Measurements from ENCODE around the gene WTAP.
A peak's percentile ranks its signal among the peaks of the same experiment; 100 is the strongest.
"Not testable (repeated sequence)": the region's sequence is repeated elsewhere in the genome, so short reads cannot be mapped to it uniquely, and the experiment has no call there.

The WTAP gene

GRCh38 chr6:159723259-159723658 is 4.0 kb upstream of the WTAP start:
- Histone ChIP-seq H3K4me3 (ENCODE audit: low read length) (no peak overlapping the region), H3K36me3 (replicated peaks; ENCODE audit: insufficient read depth, low read length) (no peaks in the 10 kb centered on the region), H3K9me2 (replicated peaks; ENCODE audit: insufficient read depth, low read length) (no peaks in the 10 kb centered on the region), H3K27me3 (replicated peaks; ENCODE audit: insufficient read depth, low read length) (no peaks in the 10 kb centered on the region), H4K20me1 (ENCODE audit: insufficient read depth, low read length) (no peaks in the 10 kb centered on the region), H3K4me2 (ENCODE audit: low read depth, low read length) (no peak overlapping the region), H3K27ac (ENCODE audit: low read length) (no peak overlapping the region), H3K9ac (ENCODE audit: low read length) (no peak overlapping the region), H3K4me1 (ENCODE audit: low read length) (no peaks in the 10 kb centered on the region), H3K9me3 (replicated peaks; ENCODE audit: insufficient read depth, low read length) (no peaks in the 10 kb centered on the region), H2AFZ (ENCODE audit: low read length) (no peak overlapping the region), H3F3A (ENCODE audit: insufficient read depth, low read length) (no peaks in the 10 kb centered on the region), H3K79me2 (ENCODE audit: low read length) (peaks cover 31% of the 10 kb centered on the region)
- no peak for DNase-seq
- TF ChIP-seq CTCF (IDR thresholded peaks at IDR 0.05; ENCODE audit: low read length) (no peak), EZH2phosphoT487 (IDR thresholded peaks at IDR 0.05; ENCODE audit: low read length) (no peak), EZH2 (optimal IDR thresholded peaks at IDR 0.05; ENCODE audit: low read depth, low read length) (no peak)

GRCh38 chr6:159724778-159725177 is 2.5 kb upstream of the WTAP start:
- Histone ChIP-seq H3F3A (ENCODE audit: insufficient read depth, low read length) (no peaks in the 10 kb centered on the region), H3K4me1 (ENCODE audit: low read length) (no peaks in the 10 kb centered on the region), H3K9ac (ENCODE audit: low read length) (no peak overlapping the region), H3K36me3 (replicated peaks; ENCODE audit: insufficient read depth, low read length) (no peaks in the 10 kb centered on the region), H3K4me2 (ENCODE audit: low read depth, low read length) (no peak overlapping the region), H3K27ac (ENCODE audit: low read length) (no peak overlapping the region), H3K9me3 (replicated peaks; ENCODE audit: insufficient read depth, low read length) (no peaks in the 10 kb centered on the region), H3K27me3 (replicated peaks; ENCODE audit: insufficient read depth, low read length) (no peaks in the 10 kb centered on the region), H3K79me2 (ENCODE audit: low read length) (peaks cover 46% of the 10 kb centered on the region), H4K20me1 (ENCODE audit: insufficient read depth, low read length) (peaks cover 5% of the 10 kb centered on the region; the same call in 1 of the 2 replicates), H2AFZ (ENCODE audit: low read length) (no peak overlapping the region), H3K4me3 (ENCODE audit: low read length) (no peak overlapping the region), H3K9me2 (replicated peaks; ENCODE audit: insufficient read depth, low read length) (no peaks in the 10 kb centered on the region)
- TF ChIP-seq CTCF (IDR thresholded peaks at IDR 0.05; ENCODE audit: low read length) (no peak), EZH2phosphoT487 (IDR thresholded peaks at IDR 0.05; ENCODE audit: low read length) (no peak)
- DNase-seq = no peak

GRCh38 chr6:159725208-159725607 is 2.1 kb upstream of the WTAP start:
- not testable (repeated sequence) for H3K4me3 ChIP-seq (ENCODE audit: low read length); H3K27me3 ChIP-seq (replicated peaks; ENCODE audit: insufficient read depth, low read length); H3K4me1 ChIP-seq (ENCODE audit: low read length)

GRCh38 chr6:159726255-159726917 is 920 bp upstream of the WTAP start:
- peaks cover 10% of the 10 kb centered on the region; the same call in 1 of the 2 replicates for H4K20me1 ChIP-seq (ENCODE audit: insufficient read depth, low read length)
- peaks cover 62% of the 10 kb centered on the region for H3K79me2 ChIP-seq (ENCODE audit: low read length)
- H3K36me3 ChIP-seq (replicated peaks; ENCODE audit: insufficient read depth, low read length) = no peaks in the 10 kb centered on the region
- peak overlapping the region; percentile 89 for H3K4me2 ChIP-seq (ENCODE audit: low read depth, low read length)
- no peaks in the 10 kb centered on the region for H3F3A ChIP-seq (ENCODE audit: insufficient read depth, low read length)
- peak overlapping the region; percentile 78 for H3K4me3 ChIP-seq (ENCODE audit: low read length)
- H3K27ac ChIP-seq (ENCODE audit: low read length) = peak overlapping the region; percentile 94
- peak overlapping the region; percentile 94 for H3K9ac ChIP-seq (ENCODE audit: low read length)
- no peaks in the 10 kb centered on the region for H3K9me2 ChIP-seq (replicated peaks; ENCODE audit: insufficient read depth, low read length)
- TF ChIP-seq EZH2 (optimal IDR thresholded peaks at IDR 0.05; ENCODE audit: low read depth, low read length) (no peak), CTCF (IDR thresholded peaks at IDR 0.05; ENCODE audit: low read length) (no peak), EZH2phosphoT487 (IDR thresholded peaks at IDR 0.05; ENCODE audit: low read length) (no peak)
- no peaks in the 10 kb centered on the region for H3K4me1 ChIP-seq (ENCODE audit: low read length)
- DNase-seq = no peak
- H2AFZ ChIP-seq (ENCODE audit: low read length) = peak overlapping the region; percentile 63
- H3K27me3 ChIP-seq (replicated peaks; ENCODE audit: insufficient read depth, low read length) = no peaks in the 10 kb centered on the region
- no peaks in the 10 kb centered on the region for H3K9me3 ChIP-seq (replicated peaks; ENCODE audit: insufficient read depth, low read length)

More at GRCh38 chr6:159725208-159725607, 2.1 kb upstream of the WTAP start:
- not testable (repeated sequence) for DNase-seq; H3K36me3 ChIP-seq (replicated peaks; ENCODE audit: insufficient read depth, low read length); H3F3A ChIP-seq (ENCODE audit: insufficient read depth, low read length); H3K4me2 ChIP-seq (ENCODE audit: low read depth, low read length); H3K27ac ChIP-seq (ENCODE audit: low read length); H3K9me2 ChIP-seq (replicated peaks; ENCODE audit: insufficient read depth, low read length); H3K9ac ChIP-seq (ENCODE audit: low read length); H2AFZ ChIP-seq (ENCODE audit: low read length); H3K9me3 ChIP-seq (replicated peaks; ENCODE audit: insufficient read depth, low read length); H4K20me1 ChIP-seq (ENCODE audit: insufficient read depth, low read length)
- peaks cover 50% of the 10 kb centered on the region for H3K79me2 ChIP-seq (ENCODE audit: low read length)
